ENCODE data around the gene FMN1.
A peak's percentile ranks its signal among the peaks of the same experiment; 100 is the strongest.

Gene FMN1

GRCh38 chr15:33197636-33198035 is 3.1 kb upstream of the FMN1 start:
- DNase-seq: no peak

GRCh38 chr15:33194237-33194636 is 277 bp downstream of the FMN1 start:
- no peak for DNase-seq

- DNase-seq: no peak
Observed at GRCh38 chr15:33191591-33191990, 2.9 kb downstream of the FMN1 start.

GRCh38 chr15:33190539-33190938 is 4.0 kb downstream of the FMN1 start:
- DNase-seq: no peak

DNA sequence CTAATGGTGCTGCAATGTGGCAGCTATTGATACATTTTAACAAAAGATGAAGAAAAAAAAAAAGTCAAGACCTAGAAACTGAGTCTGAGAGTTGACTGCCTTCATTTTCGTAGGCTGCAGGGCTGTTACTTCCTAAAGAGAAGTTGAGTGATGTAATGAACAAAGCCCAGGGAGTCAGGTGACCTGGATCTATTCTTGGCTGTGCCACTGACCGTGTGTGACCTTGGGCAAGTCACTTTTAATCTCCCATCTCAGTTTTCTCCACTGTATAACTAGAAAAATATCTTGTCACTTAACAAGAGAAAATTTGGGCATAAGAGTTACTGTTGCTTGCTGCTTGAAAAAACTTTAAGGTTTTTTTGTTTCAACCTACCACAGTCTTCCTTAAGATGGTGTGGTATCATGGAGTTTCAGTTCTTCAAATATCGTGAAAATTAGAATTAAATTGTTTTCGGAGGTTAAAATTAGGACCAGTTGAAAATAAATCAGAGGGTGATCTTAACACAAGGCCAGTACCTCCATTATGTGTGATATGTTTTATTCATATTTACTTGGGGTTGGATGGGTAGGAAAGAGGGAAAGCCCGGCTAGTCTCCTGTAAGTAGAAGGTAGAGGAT is 5.8 kb downstream of the FMN1 start:
- no peak for DNase-seq

- no peak for DNase-seq
Observed at GRCh38 chr15:33188159-33188558, 6.4 kb downstream of the FMN1 start.

DNA sequence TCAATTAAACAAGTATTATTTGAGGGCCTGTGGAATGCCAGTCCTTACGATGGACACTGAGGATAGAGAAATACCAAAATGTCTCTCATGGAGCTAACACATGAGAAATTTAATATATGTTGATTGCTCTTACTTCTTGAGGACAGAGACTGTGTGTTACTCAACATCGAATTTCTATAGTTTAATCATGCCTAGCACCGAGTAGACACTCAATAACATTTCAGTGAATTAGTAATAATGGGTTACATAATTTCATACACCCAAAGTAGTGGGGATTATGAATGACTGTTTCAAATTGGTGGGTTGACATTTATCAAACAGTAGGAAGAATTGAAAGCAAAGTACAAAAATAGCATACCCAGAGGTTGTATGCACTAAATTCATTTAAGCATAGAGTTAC is 11.2 kb downstream of the FMN1 start:
- no peak for DNase-seq

DNA sequence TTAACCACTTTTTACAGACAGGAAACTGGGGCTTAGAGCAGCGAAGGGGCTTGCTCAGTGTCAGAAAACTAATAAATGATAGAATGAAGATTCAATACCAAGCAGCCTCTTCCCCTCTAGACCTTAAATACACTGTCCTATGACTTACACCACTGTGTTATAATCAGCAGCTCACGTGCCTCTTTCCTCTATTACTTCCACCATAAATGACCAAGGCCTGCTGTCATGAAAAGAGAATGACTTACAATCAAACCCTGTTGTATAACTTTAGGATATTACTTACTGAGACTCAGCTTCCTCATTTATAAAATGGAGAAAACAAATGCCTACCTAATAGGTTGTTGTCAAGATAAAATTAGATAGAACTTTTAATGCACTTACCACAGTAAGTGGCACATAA is 11.6 kb downstream of the FMN1 start:
- DNase-seq: no peak

- DNase-seq: no peak
Observed at GRCh38 chr15:33182278-33182905, 12.1 kb downstream of the FMN1 start.

GRCh38 chr15:33179874-33180273 is 14.6 kb downstream of the FMN1 start:
- no peak for DNase-seq

- DNase-seq: no peak
Observed at GRCh38 chr15:33171202-33171601, 23.3 kb downstream of the FMN1 start.

- no peak for DNase-seq
Observed at GRCh38 chr15:33169625-33170024, 24.9 kb downstream of the FMN1 start.

- no peak for DNase-seq
Observed at GRCh38 chr15:33168444-33168843, 26.1 kb downstream of the FMN1 start.

GRCh38 chr15:33163816-33164215 is 30.7 kb downstream of the FMN1 start:
- no peak for DNase-seq

GRCh38 chr15:33161209-33161608 is 33.3 kb downstream of the FMN1 start:
- DNase-seq: no peak

DNA sequence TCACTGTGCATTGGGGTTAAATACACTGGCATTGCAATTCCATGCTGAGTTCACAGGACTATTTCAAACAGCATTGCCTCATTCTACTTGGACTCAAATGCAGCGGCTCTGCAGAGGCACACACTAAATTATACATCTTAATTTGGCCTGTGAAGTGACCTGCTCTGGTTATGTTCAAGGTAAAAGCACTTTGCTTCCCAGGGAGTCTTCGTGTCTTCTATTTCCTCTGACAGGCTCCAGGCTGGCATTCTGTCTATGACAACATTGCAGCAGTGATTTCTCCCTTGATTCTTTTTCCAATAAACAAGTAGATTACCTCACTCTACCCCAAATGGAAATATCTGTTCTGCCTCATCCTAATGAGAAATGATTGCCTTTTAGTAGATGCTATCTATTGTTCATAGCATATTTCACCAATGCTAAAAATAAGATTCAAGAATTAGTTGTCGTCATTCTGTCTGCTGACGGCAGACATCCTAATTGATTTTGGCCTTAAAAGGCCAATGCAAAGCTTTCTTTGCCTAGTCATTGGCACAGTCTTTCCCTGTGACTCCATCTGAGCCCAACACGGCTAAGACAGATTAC is 33.8 kb downstream of the FMN1 start:
- no peak for DNase-seq

- DNase-seq: no peak
Observed at GRCh38 chr15:33159726-33160453, 34.6 kb downstream of the FMN1 start.

DNA sequence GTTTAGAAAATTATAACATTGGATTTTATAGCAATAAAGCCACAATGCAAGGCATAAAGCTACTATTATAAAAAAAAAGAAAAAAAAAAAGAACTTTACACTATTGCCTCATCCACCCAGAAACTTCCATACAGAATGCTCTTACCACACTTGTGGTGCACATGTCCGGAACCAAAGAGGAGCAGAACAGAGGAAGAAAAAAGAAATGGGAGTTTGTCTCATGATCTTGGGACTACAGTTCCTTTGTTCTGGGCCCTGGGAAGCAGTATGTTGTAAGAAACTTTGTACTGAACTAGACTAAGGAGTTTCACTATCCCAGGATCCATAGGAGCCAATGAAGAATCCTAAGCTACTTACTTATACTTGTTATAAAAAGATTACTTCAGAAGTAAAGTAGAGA is 36.1 kb downstream of the FMN1 start:
- no peak for DNase-seq

DNA sequence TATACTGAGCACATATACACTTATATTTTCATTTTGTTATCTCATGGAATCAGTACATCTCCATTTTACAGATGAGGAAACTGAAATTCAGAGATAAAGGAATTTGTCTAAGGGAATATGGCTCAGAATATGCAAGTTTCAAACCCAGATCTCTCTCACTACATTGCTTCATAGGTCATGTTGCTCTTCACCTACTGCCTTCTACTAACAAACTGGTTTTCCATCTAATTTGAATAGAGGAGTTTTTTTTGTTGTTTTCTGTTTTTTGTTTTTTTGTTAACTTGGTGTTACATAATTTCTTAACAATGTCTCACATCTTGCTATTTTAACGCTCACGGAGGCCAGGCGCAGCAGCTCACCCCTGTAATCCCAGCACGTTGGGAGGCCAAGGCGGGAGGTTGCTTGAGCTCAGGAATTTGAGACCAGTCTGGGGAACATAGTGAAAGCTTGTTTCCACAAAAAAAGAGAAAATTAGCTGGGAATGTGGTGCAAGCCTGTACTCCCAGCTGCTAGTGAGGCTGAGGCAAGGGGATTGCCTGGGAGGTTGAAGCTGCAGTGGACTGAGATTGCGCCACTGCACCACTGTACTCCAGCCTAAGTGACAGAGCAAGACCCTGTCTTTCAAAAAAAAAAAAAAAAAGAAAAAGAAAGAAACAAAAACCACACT is 37.0 kb downstream of the FMN1 start:
- no peak for DNase-seq

GRCh38 chr15:33155691-33156420 is 38.7 kb downstream of the FMN1 start:
- no peak for DNase-seq

DNA sequence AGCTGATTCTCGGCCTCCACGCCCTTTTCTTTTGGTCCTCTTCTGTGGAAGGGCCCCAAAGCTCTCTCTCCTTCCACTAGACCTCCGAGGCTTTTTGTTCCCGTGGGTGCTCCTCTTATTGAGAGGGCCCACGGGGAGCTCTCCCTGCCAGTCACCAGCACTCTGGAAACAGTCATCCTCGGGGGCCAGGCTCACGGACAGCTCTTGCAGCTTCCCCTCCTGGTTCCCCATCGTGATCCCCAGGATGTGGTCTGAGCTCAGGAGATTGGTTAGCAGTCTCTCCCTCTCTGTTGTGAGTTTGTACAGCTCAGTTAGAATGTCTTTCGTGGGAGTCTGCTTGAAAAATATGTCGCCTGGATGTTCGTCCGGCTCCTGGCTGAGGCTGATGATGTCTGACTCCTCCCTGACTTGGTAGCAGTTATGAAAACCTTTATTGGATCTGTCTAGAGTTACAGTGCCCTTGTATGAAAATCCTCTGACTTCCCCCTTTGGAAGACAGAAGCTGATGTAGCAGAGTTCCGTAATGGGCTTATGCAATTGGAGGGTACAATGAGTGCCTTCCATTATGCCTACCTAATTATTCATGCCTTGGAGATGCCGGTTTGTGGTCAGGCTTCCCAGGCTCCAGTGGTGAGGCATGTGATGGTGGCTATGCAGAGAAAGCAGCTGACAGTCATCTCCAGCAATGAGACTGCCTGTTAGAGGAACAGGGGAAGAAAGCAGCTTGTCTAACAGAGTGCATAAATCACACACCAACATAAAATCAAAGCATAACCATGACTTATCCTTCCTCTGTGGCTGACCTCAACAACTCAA is 40.0 kb downstream of the FMN1 start:
- peak; percentile 44 for DNase-seq

DNA sequence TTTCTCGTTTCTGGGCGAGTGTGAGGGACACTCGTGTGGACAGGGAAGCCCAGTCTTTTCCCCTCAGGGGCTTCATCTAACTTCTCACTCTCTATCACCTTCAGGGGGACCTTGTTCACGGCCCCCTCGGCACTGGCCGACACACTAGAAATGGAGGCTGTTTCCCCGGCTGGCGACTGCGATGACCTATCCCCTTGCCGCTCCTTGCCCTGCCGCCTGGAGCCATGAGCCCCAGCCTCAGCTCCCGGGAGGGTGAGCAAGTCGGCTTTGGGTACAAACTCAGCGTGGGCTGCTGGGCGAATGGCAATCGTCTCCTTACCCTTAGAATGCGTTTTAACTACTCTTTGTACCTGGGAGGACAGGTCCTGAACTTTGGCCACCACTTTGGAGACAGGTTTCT is 41.0 kb downstream of the FMN1 start:
- DNase-seq: no peak

All from right hindlimb (tissue), 1 donor.